ENCODE data around the gene TTC22. TPM values are rescaled to one million over a fixed set of nuclear protein-coding genes. Genes with fewer than 3 reads are reported as not detected.

The TTC22 gene
- polyA plus RNA-seq, 2 of the 4 experiments (the other 2 are of a cell fraction) = not detected

DNA sequence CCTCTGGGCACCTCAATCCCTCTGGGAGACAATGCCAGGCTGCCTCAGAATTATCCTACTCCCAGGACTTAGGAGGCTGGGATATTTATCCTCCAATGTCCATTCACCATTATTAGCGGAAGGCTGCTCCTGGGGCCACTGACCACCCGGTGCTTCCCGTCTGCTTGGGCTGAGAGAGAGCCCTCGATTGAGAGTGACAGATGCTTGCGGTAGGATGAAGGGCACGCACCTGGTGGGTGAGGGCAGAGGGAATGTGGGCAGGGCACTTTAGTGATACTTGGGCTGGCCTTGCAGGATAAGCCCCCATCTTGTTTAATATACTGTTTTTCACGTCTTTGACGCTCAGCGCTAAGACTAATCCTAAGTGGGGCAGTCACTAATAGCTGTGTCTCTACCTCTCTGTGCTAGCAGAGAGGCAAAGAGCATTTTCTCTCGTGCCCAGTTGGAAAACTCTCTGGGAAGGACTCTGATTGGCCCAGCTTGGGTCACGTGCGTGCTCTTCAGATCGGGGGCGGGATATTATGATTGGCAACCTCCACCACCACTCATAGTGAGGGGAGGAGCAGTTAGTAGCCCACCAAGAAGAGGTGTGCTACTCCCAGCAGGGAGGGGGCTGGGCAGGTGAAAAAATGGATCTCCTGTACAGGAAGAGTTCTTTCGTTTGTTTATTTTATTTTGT lies 26.2 kb downstream of the TTC22 start:
- ChIA-PET POLR2A (no interaction called here), CTCF (interaction anchor here (0.6 kb wide), 1 partner anchor 363 kb away, joined by 4 read pairs; no protein-coding TSS in a partner anchor)
- TF ChIP-seq, protein P1, sequence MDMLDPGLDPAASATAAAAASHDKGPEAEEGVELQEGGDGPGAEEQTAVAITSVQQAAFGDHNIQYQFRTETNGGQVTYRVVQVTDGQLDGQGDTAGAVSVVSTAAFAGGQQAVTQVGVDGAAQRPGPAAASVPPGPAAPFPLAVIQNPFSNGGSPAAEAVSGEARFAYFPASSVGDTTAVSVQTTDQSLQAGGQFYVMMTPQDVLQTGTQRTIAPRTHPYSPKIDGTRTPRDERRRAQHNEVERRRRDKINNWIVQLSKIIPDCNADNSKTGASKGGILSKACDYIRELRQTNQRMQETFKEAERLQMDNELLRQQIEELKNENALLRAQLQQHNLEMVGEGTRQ (IDR thresholded peaks at IDR 0.05) = peak; percentile 70
- TF ChIP-seq RARB (CRISPR knock-in tag; IDR thresholded peaks at IDR 0.05) = no peak
- no peak for TF ChIP-seq EP300 (IDR thresholded peaks at IDR 0.05)
- TF ChIP-seq, protein P2, sequence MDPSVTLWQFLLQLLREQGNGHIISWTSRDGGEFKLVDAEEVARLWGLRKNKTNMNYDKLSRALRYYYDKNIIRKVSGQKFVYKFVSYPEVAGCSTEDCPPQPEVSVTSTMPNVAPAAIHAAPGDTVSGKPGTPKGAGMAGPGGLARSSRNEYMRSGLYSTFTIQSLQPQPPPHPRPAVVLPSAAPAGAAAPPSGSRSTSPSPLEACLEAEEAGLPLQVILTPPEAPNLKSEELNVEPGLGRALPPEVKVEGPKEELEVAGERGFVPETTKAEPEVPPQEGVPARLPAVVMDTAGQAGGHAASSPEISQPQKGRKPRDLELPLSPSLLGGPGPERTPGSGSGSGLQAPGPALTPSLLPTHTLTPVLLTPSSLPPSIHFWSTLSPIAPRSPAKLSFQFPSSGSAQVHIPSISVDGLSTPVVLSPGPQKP (IDR thresholded peaks at IDR 0.05; ENCODE audit: low read depth, low read length) = no peak
- no peak for TF ChIP-seq NR3C1 (IDR thresholded peaks at IDR 0.05)
- TF ChIP-seq CHD2 (IDR thresholded peaks at IDR 0.05; ENCODE audit: low read length, partially characterized antibody) = no peak
- TF ChIP-seq ZNF302 (CRISPR knock-in tag; IDR thresholded peaks at IDR 0.05) = no peak
- DNase-seq (ENCODE audit: low read depth in 1 of 2, low spot score in 1 of 2) (peak; percentile 38 to 59), FAIRE-seq (no peak), ATAC-seq (peak in 1 of 2 experiments; percentile 95; a peak in 3 of 6 replicates)
- Histone ChIP-seq H3K4me2 (no peak overlapping the region), H3K9me3 (no peaks in the 10 kb centered on the region), H3K4me3 (no peak overlapping the region), H3K4me1 (no peaks in the 10 kb centered on the region), H3K27ac (no peak overlapping the region)
- WGBS (ENCODE audit: missing lambda C conversion rate) = 74% methylated on average over 11 of the region's 15 CpGs

DNA sequence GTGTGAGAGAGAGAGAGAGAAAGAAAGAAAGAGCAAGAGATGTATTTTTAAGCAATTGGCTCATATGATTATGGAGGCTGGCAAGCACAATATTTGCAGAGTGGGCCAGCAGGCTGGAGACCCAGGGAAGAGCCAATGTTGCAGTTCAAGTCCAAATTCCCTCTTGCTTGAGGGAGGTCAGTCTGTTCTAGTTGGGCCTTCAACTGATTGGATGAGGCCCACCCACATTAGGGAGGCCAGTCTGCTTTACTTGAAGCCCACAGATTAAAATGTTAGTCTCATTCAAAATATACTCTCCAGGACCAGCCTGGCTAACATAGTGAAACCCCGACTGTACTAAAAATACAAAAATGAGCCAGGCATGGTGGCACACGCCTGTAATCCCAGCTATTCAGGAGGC lies 28.2 kb downstream of the TTC22 start:
- Histone ChIP-seq H3K27ac (no peak overlapping the region), H3K4me1 (no peaks in the 10 kb centered on the region), H3K4me2 (no peak overlapping the region), H3K9me3 (no peaks in the 10 kb centered on the region), H3K4me3 (no peak overlapping the region)
- FAIRE-seq (no peak), ATAC-seq (no peak), DNase-seq (ENCODE audit: low read depth in 1 of 2, low spot score in 1 of 2) (no peak)
- 34% methylated on average over 2 of the region's 2 CpGs for WGBS (ENCODE audit: missing lambda C conversion rate)
- ChIA-PET CTCF (no interaction called here), POLR2A (no interaction called here)
- no peak for TF ChIP-seq MAZ (IDR thresholded peaks at IDR 0.05; ENCODE audit: borderline replicate concordance, low read depth, low read length)
- TF ChIP-seq GATA3 (IDR thresholded peaks at IDR 0.05; ENCODE audit: borderline replicate concordance) = no peak
- no peak for TF ChIP-seq NFE2L2 (conservative IDR thresholded peaks at IDR 0.05; ENCODE audit: low read length)
- no peak for TF ChIP-seq HOXB5 (CRISPR knock-in tag; IDR thresholded peaks at IDR 0.05)
- no peak for TF ChIP-seq HOXB13 (CRISPR knock-in tag; IDR thresholded peaks at IDR 0.05; ENCODE audit: low read depth)
- TF ChIP-seq PHF8 (IDR thresholded peaks at IDR 0.05; ENCODE audit: borderline replicate concordance, low read depth) = no peak
- no peak for TF ChIP-seq SREBF2 (IDR thresholded peaks at IDR 0.05)
- TF ChIP-seq KDM1A (IDR thresholded peaks at IDR 0.05; ENCODE audit: low read depth) = no peak

DNA sequence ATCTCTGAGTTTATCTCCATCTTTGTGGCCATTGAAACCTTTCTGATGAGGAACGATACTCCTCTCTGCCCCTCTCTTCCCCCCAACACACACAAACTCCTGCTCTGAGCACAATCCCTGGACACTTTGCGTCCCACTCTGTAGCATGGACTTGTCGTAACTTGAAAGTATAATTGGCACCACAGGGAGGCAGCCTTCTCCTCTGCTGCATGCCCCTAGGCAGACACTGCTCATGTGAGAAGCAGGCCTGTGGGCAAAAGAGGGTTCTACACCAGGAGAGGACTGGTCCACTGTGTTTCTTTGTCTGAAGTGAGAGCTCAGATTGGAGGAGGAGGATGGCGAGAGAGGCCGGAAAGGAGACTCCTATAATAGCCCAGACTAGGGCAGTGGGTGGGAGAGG lies 33.0 kb downstream of the TTC22 start:
- 72% methylated on average over 5 of the region's 5 CpGs for WGBS (ENCODE audit: missing lambda C conversion rate)
- no peak for TF ChIP-seq ZFP36 (IDR thresholded peaks at IDR 0.05; ENCODE audit: borderline replicate concordance, partially characterized antibody)
- TF ChIP-seq RCOR1 (IDR thresholded peaks at IDR 0.05; ENCODE audit: low read depth, low read length) = no peak
- TF ChIP-seq HDAC2 (IDR thresholded peaks at IDR 0.05) = no peak
- TF ChIP-seq SREBF2 (IDR thresholded peaks at IDR 0.05) = no peak
- TF ChIP-seq ESRRA (IDR thresholded peaks at IDR 0.05; ENCODE audit: borderline replicate concordance, low read length) = no peak
- TF ChIP-seq, protein P3, sequence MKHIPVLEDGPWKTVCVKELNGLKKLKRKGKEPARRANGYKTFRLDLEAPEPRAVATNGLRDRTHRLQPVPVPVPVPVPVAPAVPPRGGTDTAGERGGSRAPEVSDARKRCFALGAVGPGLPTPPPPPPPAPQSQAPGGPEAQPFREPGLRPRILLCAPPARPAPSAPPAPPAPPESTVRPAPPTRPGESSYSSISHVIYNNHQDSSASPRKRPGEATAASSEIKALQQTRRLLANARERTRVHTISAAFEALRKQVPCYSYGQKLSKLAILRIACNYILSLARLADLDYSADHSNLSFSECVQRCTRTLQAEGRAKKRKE (CRISPR knock-in tag; IDR thresholded peaks at IDR 0.05; ENCODE audit: low read depth) = no peak
- no peak for TF ChIP-seq CBX2 (IDR thresholded peaks at IDR 0.05; ENCODE audit: borderline replicate concordance, low read depth)
- TF ChIP-seq TP53 (CRISPR knock-in tag; IDR thresholded peaks at IDR 0.05) = no peak
- TF ChIP-seq EHMT2 (IDR thresholded peaks at IDR 0.05; ENCODE audit: low read depth) = no peak
- ChIA-PET CTCF (no interaction called here), POLR2A (no interaction called here)
- Histone ChIP-seq H3K4me2 (no peak overlapping the region), H3K9me3 (no peaks in the 10 kb centered on the region), H3K4me1 (no peaks in the 10 kb centered on the region), H3K27ac (no peak overlapping the region), H3K4me3 (no peak overlapping the region)
- ATAC-seq = no peak
- peak in 1 of 2 experiments; percentile 28 for DNase-seq (ENCODE audit: low read depth in 1 of 2, low spot score in 1 of 2)
- no peak for FAIRE-seq

Data from A549 (cell line).